Panc1 (cell line): ENCODE data around the gene CMTM7.

ENCODE experiments used
- POLR2AphosphoS5 ChIP-seq: IDR thresholded peaks from 2 replicates; pipeline ENCODE4 v1.6.1; 2012; ENCODE audit warnings: mild to moderate bottlenecking, low read depth, low read length, moderate library complexity
- REST ChIP-seq, 2 experiments: IDR thresholded peaks; 2 replicates each; pipeline ENCODE4 v1.6.1; 2011 to 2012; ENCODE audit warnings: low read depth in 2 of 2, control low read depth in 1 of 2, low read length in 1 of 2, mild to moderate bottlenecking in 1 of 2, moderate library complexity in 1 of 2; ENCODE audit not compliant: insufficient read depth in 1 of 2
- SIN3A ChIP-seq: IDR thresholded peaks from 2 replicates; pipeline ENCODE4 v1.6.1; 2012; ENCODE audit warnings: low read depth, mild to moderate bottlenecking, low read length, moderate library complexity, borderline replicate concordance; ENCODE audit not compliant: insufficient read depth
- TCF7L2 ChIP-seq: IDR thresholded peaks from 2 replicates; pipeline ENCODE4 v1.6.1; 2011; ENCODE audit warnings: mild to moderate bottlenecking, low read depth, low read length, inconsistent platforms
- TF ChIP-seq, protein P1 (sequence below): fragments of 450-650 bp; IDR thresholded peaks from 2 replicates; pipeline ENCODE4 v1.5.1; 2017; ENCODE audit warnings: mild to moderate bottlenecking

DNA sequence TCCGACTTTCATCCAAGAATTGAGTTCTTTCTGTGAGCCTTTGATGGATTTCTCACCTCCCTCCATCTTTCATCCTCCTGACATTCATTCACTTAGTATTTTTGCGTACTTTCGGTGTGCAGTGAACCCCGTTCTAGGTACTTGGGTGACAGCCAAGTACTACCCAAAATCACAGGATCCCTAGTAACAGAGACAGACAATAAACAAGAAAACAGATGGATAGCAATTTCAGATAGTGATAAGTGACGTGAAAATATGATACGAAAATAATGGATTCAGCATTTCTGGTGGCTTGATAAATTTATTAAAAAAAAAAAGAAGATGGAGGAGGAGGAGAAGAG, 111.3 kb downstream of the CMTM7 start:
- TF ChIP-seq, protein P1, sequence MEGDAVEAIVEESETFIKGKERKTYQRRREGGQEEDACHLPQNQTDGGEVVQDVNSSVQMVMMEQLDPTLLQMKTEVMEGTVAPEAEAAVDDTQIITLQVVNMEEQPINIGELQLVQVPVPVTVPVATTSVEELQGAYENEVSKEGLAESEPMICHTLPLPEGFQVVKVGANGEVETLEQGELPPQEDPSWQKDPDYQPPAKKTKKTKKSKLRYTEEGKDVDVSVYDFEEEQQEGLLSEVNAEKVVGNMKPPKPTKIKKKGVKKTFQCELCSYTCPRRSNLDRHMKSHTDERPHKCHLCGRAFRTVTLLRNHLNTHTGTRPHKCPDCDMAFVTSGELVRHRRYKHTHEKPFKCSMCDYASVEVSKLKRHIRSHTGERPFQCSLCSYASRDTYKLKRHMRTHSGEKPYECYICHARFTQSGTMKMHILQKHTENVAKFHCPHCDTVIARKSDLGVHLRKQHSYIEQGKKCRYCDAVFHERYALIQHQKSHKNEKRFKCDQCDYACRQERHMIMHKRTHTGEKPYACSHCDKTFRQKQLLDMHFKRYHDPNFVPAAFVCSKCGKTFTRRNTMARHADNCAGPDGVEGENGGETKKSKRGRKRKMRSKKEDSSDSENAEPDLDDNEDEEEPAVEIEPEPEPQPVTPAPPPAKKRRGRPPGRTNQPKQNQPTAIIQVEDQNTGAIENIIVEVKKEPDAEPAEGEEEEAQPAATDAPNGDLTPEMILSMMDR = no peak
- no peak for TF ChIP-seq POLR2AphosphoS5
- TF ChIP-seq TCF7L2 = no peak
- TF ChIP-seq SIN3A = no peak
- TF ChIP-seq REST (IDR thresholded peaks at IDR 0.05; ENCODE audit: insufficient read depth in 1 of 2, low read depth in 2 of 2, low read length in 1 of 2) = no peak
